HG02852 (cell line): ENCODE results near the gene CNOT4.
A peak's percentile ranks its signal among the peaks of the same experiment; 100 is the strongest.

Experiments
- ATAC-seq: cut with Tn5 transposase; IDR thresholded peaks from one replicate; pipeline ENCODE4 v1.9.1; 2021; ENCODE audit warnings: mild to moderate bottlenecking, moderate library complexity; ENCODE audit not compliant: unreplicated experiment

CNOT4 gene

GRCh38 chr7:135509839-135510591, at the start of gene CNOT4:
TSS of gene CNOT4 (minus strand) at chr7:135510102. CDS start at chr7:135438331, 71,771 bp downstream.
- ATAC-seq = peak; percentile 94

GRCh38 chr7:135558881-135559280, 49.0 kb upstream of the CNOT4 start:
- no peak for ATAC-seq

GRCh38 chr7:135558337-135558767, 48.5 kb upstream of the CNOT4 start:
- peak; percentile 53 for ATAC-seq

- ATAC-seq = peak; percentile 67
These were observed 47.8 kb upstream of the CNOT4 start, which contains the start of gene NUP205 for GRCh38 chr7:135557455-135558336. TSS of gene NUP205 (plus strand) at chr7:135557917. CDS start at chr7:135557945, 28 bp downstream.

- ATAC-seq = no peak
These were observed 43.4 kb upstream of the CNOT4 start for GRCh38 chr7:135553346-135553745.

GRCh38 chr7:135552148-135552547, 42.2 kb upstream of the CNOT4 start:
- ATAC-seq = no peak

GRCh38 chr7:135550196-135550595, 40.3 kb upstream of the CNOT4 start:
- no peak for ATAC-seq

GRCh38 chr7:135541029-135541428, 31.1 kb upstream of the CNOT4 start:
- ATAC-seq = no peak

GRCh38 chr7:135539629-135540028, 29.7 kb upstream of the CNOT4 start:
- ATAC-seq = no peak

- ATAC-seq = no peak
These were observed 28.5 kb upstream of the CNOT4 start for GRCh38 chr7:135538376-135538775.

GRCh38 chr7:135537905-135538304, 28.0 kb upstream of the CNOT4 start:
- ATAC-seq = no peak

- no peak for ATAC-seq
These were observed 27.6 kb upstream of the CNOT4 start for GRCh38 chr7:135537453-135537852.

GRCh38 chr7:135536150-135536549, 26.2 kb upstream of the CNOT4 start:
- no peak for ATAC-seq

- ATAC-seq = no peak
These were observed 17.1 kb upstream of the CNOT4 start for GRCh38 chr7:135527025-135527424.

GRCh38 chr7:135525426-135525825, 15.5 kb upstream of the CNOT4 start:
- ATAC-seq = no peak

- no peak for ATAC-seq
These were observed 13.2 kb upstream of the CNOT4 start for GRCh38 chr7:135523146-135523545.

- ATAC-seq = no peak
These were observed 12.6 kb upstream of the CNOT4 start for GRCh38 chr7:135522509-135522908.

GRCh38 chr7:135519871-135520270, 10.0 kb upstream of the CNOT4 start:
- no peak for ATAC-seq

- no peak for ATAC-seq
These were observed 9.4 kb upstream of the CNOT4 start for GRCh38 chr7:135519233-135519688.

GRCh38 chr7:135518748-135519147, 8.8 kb upstream of the CNOT4 start:
- no peak for ATAC-seq

- no peak for ATAC-seq
These were observed 7.2 kb upstream of the CNOT4 start for GRCh38 chr7:135517060-135517459.

- no peak for ATAC-seq
These were observed 5.0 kb upstream of the CNOT4 start for GRCh38 chr7:135514856-135515255.
